BJ (cell line): ENCODE results near the gene GOLGA8B. TPM values are rescaled to one million over a fixed set of nuclear protein-coding genes. Genes with fewer than 3 reads are reported as not detected.
"Not testable (repeated sequence)": the region's sequence is repeated elsewhere in the genome, so short reads cannot be mapped to it uniquely, and the experiment has no call there.

ENCODE experiments used
- CTCF ChIA-PET: fragments of 350-600 bp; formaldehyde crosslinking; extraction: SDS; loops from one replicate; lab custom pipeline; 2021; ENCODE audit warnings: antibody characterized with exemption, inconsistent platforms; lab: Yijun Ruan, JAX
- POLR2A ChIA-PET: fragments of 300-600 bp; sonication (Branson Sonifier 250); formaldehyde crosslinking; extraction: SDS; loops from one replicate; lab custom pipeline; 2021; ENCODE audit warnings: antibody characterized with exemption; lab: Charles Lee
- DNase-seq: peaks from one replicate; pipeline ENCODE4 v3.0.0-alpha.2; 2011; ENCODE audit warnings: low read depth
- H3K27me3 ChIP-seq: 2 replicates; pipeline ENCODE4 v1.6.0; 2011; ENCODE audit warnings: low read length; ENCODE audit not compliant: control insufficient read depth, insufficient read depth
- H3K36me3 ChIP-seq: 2 replicates; pipeline ENCODE4 v1.5.1; 2011; ENCODE audit warnings: low read length; ENCODE audit not compliant: control insufficient read depth, insufficient read depth
- H3K4me3 ChIP-seq: 2 replicates; pipeline ENCODE4 v1.5.1; 2011; ENCODE audit warnings: low read depth, mild to moderate bottlenecking, control low read depth, low read length
- CTCF ChIP-seq: IDR thresholded peaks from 2 replicates; pipeline ENCODE4 v1.5.1; 2011; ENCODE audit warnings: low read depth, mild to moderate bottlenecking, control low read depth, inconsistent platforms, low read length, moderate library complexity; ENCODE audit not compliant: insufficient read depth
- polyA minus RNA-seq: library from RNA; depleted of rRNA, polyadenylated mRNA; stranded (reverse); fragments of >200 nt; gene quantifications from 2 replicates; pipeline ENCODE4 v1.2.3, GENCODE V29; 2011; rRNA and poly(A)+ RNA removed
- polyA plus RNA-seq: library from polyadenylated mRNA; depleted of rRNA; stranded (reverse); fragments of >200 nt; gene quantifications from 2 replicates; pipeline ENCODE4 v1.2.3, GENCODE V29; 2011; rRNA removed

GOLGA8B gene
- polyA plus RNA-seq (30.0 and 30.4 TPM in 2 replicates), polyA minus RNA-seq (5.0 and 6.1 TPM in 2 replicates)

GRCh38 chr15:34583399-34584329 is at the start of gene GOLGA8B:
Gene GOLGA8B (minus strand): TSS chr15:34583651. CDS start chr15:34535912, 47,739 bp downstream.
- TF ChIP-seq CTCF, result no peak
- Histone ChIP-seq H3K4me3 (peak within 1 kb of the TSS; percentile 77), H3K27me3 (no peaks in the 10 kb centered on the region), H3K36me3 (no peaks in the 10 kb centered on the region)
- CTCF ChIA-PET, result no interaction called here
- POLR2A ChIA-PET, result no interaction called here
- no peak for DNase-seq

- H3K27me3 ChIP-seq, CTCF ChIA-PET, POLR2A ChIA-PET, DNase-seq, H3K4me3 ChIP-seq, H3K36me3 ChIP-seq: not testable (repeated sequence)
Observed at GRCh38 chr15:34633165-34633564, 49.7 kb upstream of the GOLGA8B start.

GRCh38 chr15:34628577-34629152 is 45.2 kb upstream of the GOLGA8B start:
- CTCF ChIA-PET, result no interaction called here

GRCh38 chr15:34625007-34625406 is 41.6 kb upstream of the GOLGA8B start:
- Histone ChIP-seq H3K27me3 (no peaks in the 10 kb centered on the region), H3K4me3 (no peak overlapping the region), H3K36me3 (no peaks in the 10 kb centered on the region)
- no peak for TF ChIP-seq CTCF
- CTCF ChIA-PET, result no interaction called here
- POLR2A ChIA-PET, result no interaction called here
- DNase-seq, result no peak

More at GRCh38 chr15:34628577-34629152, 45.2 kb upstream of the GOLGA8B start:
- POLR2A ChIA-PET, result no interaction called here
- TF ChIP-seq CTCF, result no peak
- Histone ChIP-seq H3K4me3 (no peak overlapping the region), H3K27me3 (no peaks in the 10 kb centered on the region), H3K36me3 (no peaks in the 10 kb centered on the region)
- DNase-seq, result no peak

GRCh38 chr15:34621675-34622074 is 38.2 kb upstream of the GOLGA8B start:
- peak; percentile 32 for TF ChIP-seq CTCF
- POLR2A ChIA-PET, result no interaction called here
- no peak overlapping the region for H3K4me3 ChIP-seq
- H3K27me3 ChIP-seq, result peaks cover 2% of the 10 kb centered on the region
- CTCF ChIA-PET, result interaction anchor here (0.9 to 2.9 kb wide), 6 partner anchors 11 to 457 kb away, joined by 3 to 20 read pairs (median 4); no protein-coding TSS in a partner anchor
- no peaks in the 10 kb centered on the region for H3K36me3 ChIP-seq
- DNase-seq, result no peak
